Measurements from ENCODE around the gene DYTN. TPM values are rescaled to one million over a fixed set of nuclear protein-coding genes. Genes with fewer than 3 reads are reported as not detected.

Gene DYTN
- total and polyA plus RNA-seq, 12 donors, result not detected

GRCh38 chr2:206698811-206699210 lies 19.4 kb downstream of the DYTN start:
- H3K4me3 ChIP-seq, result no peak overlapping the region
- no peak for TF ChIP-seq POLR2A (IDR thresholded peaks at IDR 0.05)
- TF ChIP-seq, protein P1, sequence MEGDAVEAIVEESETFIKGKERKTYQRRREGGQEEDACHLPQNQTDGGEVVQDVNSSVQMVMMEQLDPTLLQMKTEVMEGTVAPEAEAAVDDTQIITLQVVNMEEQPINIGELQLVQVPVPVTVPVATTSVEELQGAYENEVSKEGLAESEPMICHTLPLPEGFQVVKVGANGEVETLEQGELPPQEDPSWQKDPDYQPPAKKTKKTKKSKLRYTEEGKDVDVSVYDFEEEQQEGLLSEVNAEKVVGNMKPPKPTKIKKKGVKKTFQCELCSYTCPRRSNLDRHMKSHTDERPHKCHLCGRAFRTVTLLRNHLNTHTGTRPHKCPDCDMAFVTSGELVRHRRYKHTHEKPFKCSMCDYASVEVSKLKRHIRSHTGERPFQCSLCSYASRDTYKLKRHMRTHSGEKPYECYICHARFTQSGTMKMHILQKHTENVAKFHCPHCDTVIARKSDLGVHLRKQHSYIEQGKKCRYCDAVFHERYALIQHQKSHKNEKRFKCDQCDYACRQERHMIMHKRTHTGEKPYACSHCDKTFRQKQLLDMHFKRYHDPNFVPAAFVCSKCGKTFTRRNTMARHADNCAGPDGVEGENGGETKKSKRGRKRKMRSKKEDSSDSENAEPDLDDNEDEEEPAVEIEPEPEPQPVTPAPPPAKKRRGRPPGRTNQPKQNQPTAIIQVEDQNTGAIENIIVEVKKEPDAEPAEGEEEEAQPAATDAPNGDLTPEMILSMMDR (IDR thresholded peaks at IDR 0.05), result no peak
- H3K36me3 ChIP-seq (replicated peaks in 1 of 2), result no peaks in the 10 kb centered on the region
- H3K4me1 ChIP-seq (replicated peaks in 1 of 2), result no peaks in the 10 kb centered on the region
- intact Hi-C loops (cut with DNase I), result loop anchor here (5.0 to 10.0 kb wide), 2 partner anchors 83 to 286 kb away; no protein-coding TSS in a partner anchor
- 71 to 90% (median 84%) methylated on average over 3 of the region's 3 CpGs for WGBS, 4 donors
- no peak overlapping the region for H3K27ac ChIP-seq
- no peak for DNase-seq
- H3K9me3 ChIP-seq (replicated peaks in 1 of 3), result no peaks in the 10 kb centered on the region
- H3K27me3 ChIP-seq, result no peaks in the 10 kb centered on the region

DNA sequence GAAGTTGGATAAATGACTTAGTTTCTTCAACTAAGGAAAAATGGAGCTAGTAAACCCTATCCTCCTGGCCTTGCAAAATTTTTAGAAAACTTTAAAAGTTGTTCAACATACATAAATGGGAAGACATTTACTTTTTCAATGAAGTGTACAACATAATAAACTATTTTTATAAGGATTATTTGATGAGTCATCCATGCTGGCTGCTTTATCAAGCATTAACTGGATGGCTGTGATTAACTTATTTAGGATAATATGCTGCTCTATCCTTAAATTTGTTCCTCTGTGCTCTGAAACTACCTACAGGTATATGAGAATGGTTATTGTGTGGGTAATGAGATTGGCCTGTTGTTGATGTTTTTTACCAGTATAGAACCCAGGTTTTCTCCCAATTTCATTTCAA lies 21.3 kb downstream of the DYTN start:
- no peak overlapping the region for H3K27ac ChIP-seq
- H3K4me1 ChIP-seq (replicated peaks in 1 of 2), result no peaks in the 10 kb centered on the region
- H3K4me3 ChIP-seq, result no peak overlapping the region
- H3K9me3 ChIP-seq (replicated peaks in 1 of 3), result no peaks in the 10 kb centered on the region
- no peaks in the 10 kb centered on the region for H3K27me3 ChIP-seq
- intact Hi-C loops (cut with DNase I), result loop anchor here (5.0 to 10.0 kb wide), 2 partner anchors 85 to 288 kb away; no protein-coding TSS in a partner anchor
- DNase-seq, result no peak
- no peak for TF ChIP-seq POLR2A (IDR thresholded peaks at IDR 0.05)
- TF ChIP-seq, protein P1 (IDR thresholded peaks at IDR 0.05), result no peak
- H3K36me3 ChIP-seq (replicated peaks in 1 of 2), result no peaks in the 10 kb centered on the region

DNA sequence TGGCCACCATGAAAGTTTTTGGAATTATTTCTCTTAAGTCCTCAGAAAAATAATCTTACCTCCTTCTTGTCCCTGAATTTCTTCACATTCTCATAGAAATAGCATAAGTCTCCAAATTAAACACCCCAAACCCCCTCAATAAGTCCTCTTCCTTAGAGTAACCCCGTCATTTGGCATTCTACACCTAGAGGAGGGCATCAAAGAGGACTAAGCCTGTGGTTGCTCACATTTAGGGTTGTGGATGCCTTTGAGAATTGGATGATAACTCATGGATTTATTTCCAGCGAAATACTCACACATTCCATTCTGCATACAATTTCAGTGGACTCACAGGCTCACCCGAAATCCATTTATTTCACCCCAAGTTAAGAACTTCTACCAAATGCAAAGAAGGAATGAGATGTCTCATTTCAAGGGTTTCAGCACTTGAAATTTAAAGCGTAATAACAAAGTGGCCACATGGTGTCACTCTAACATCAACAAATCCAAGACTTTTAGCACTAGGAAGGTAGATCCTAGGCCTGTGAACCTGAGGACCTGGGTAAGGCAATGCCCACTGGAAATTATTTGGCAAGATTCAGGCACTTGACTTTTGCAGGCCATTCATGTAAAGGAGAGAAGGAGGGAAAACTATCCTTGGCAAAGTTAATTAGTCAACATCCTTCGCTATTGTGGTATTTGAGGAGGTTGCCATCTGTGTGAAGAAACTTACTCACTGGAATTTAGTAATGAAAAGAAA lies 24.6 kb downstream of the DYTN start:
- intact Hi-C loops (cut with DNase I), result loop anchor here (5.0 to 10.0 kb wide), 2 partner anchors 291 to 784 kb away; no protein-coding TSS in a partner anchor
- no peaks in the 10 kb centered on the region for H3K4me1 ChIP-seq (replicated peaks in 1 of 2)
- H3K27ac ChIP-seq, result no peak overlapping the region
- H3K9me3 ChIP-seq (replicated peaks in 1 of 3), result no peaks in the 10 kb centered on the region
- H3K27me3 ChIP-seq, result no peaks in the 10 kb centered on the region
- 31 to 34% (median 32%) methylated on average over 5 of the region's 5 CpGs for WGBS, 4 donors
- H3K4me3 ChIP-seq, result no peak overlapping the region
- no peaks in the 10 kb centered on the region for H3K36me3 ChIP-seq (replicated peaks in 1 of 2)
- peak in 5 of 7 donors; percentile 20 to 41 (median 31) for DNase-seq
- TF ChIP-seq POLR2A (IDR thresholded peaks at IDR 0.05), result no peak
- TF ChIP-seq, protein P1 (IDR thresholded peaks at IDR 0.05), result peak; percentile 51 to 74 (median 66)

DNA sequence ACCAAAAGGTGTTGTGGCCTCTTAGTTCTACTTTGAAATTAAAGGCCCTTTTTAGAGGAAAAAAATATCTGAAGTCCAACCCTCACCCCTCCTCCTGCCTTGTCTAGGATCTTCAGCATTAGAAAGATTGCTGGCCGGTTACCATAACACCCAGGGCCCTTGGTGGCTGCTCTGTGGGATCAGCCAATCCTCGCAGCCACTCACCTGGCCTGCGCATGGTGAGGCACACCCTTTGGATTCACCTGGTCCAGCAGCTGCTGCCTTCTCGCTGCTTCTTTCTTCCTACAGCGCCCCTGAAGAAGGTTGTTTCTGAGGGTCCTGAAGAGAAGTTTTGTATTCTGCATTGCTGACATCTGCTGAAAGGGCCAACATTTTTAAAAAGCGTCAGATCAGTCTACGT lies 25.2 kb downstream of the DYTN start:
- Histone ChIP-seq H3K4me1 (replicated peaks in 1 of 2) (no peaks in the 10 kb centered on the region), H3K9me3 (replicated peaks in 1 of 3) (no peaks in the 10 kb centered on the region), H3K4me3 (no peak overlapping the region), H3K27me3 (no peaks in the 10 kb centered on the region), H3K27ac (no peak overlapping the region), H3K36me3 (replicated peaks in 1 of 2) (no peaks in the 10 kb centered on the region)
- intact Hi-C loops (cut with DNase I), result loop anchor here (5.0 to 10.0 kb wide), 2 partner anchors 292 to 784 kb away; no protein-coding TSS in a partner anchor
- TF ChIP-seq, protein P1 (IDR thresholded peaks at IDR 0.05), result no peak
- TF ChIP-seq POLR2A (IDR thresholded peaks at IDR 0.05), result no peak
- WGBS, 4 donors, result 61 to 78% (median 71%) methylated on average over 7 of the region's 7 CpGs
- no peak for DNase-seq

Data from adrenal gland (tissue), 12 donors.